Spinal cord (tissue), 10 donors: Measurements from ENCODE around the gene TALDO1. TPM values are rescaled to one million over a fixed set of nuclear protein-coding genes. Genes with fewer than 3 reads are reported as not detected.

Experiments
- DNase-seq, 6 donors: peaks; one replicate each; pipeline versions ENCODE4 v3.0.0 to v3.0.0-alpha.2; 2013 to 2015; ENCODE audit warnings: low spot score in 6 of 6, low read depth in 4 of 6
- H3K27ac ChIP-seq: one replicate; pipeline ENCODE4 v1.5.1; 2013; ENCODE audit warnings: low read depth, low read length, control low read depth
- H3K27me3 ChIP-seq: one replicate; pipeline ENCODE4 v1.6.1; 2013; ENCODE audit warnings: low read length; ENCODE audit not compliant: control insufficient read depth, insufficient read depth
- H3K36me3 ChIP-seq: one replicate; pipeline ENCODE4 v1.6.1; 2013; ENCODE audit warnings: low read length; ENCODE audit not compliant: control insufficient read depth, insufficient read depth
- H3K4me1 ChIP-seq: one replicate; pipeline ENCODE4 v1.6.1; 2013; ENCODE audit warnings: low read length; ENCODE audit not compliant: control insufficient read depth, insufficient read depth
- H3K4me3 ChIP-seq: one replicate; pipeline ENCODE4 v1.5.1; 2013; ENCODE audit warnings: low read depth, low read length, control low read depth
- H3K9me3 ChIP-seq: one replicate; pipeline ENCODE4 v1.6.1; 2013; ENCODE audit warnings: low read length; ENCODE audit not compliant: control insufficient read depth, insufficient read depth
- WGBS: methylation state at CpG from one replicate; pipeline ENCODE4 v1.1.5; 2013; ENCODE audit warnings: missing lambda C conversion rate; ENCODE audit not compliant: insufficient coverage; 5-methylcytosine and 5-hydroxymethylcytosine counted together
- polyA plus RNA-seq, 2 donors: library from polyadenylated mRNA; unstranded; fragments of 120-200 nt; gene quantifications; one replicate each; pipeline ENCODE4 v1.2.1, GENCODE V29; 2013; ENCODE audit not compliant: insufficient read length in 2 of 2
- total RNA-seq, 2 donors: library from RNA; depleted of rRNA in 1 of 2; stranded (reverse); fragments of 120-200 nt in 1 of 2; fragments of >200 nt in 1 of 2; gene quantifications; one replicate each; pipeline versions ENCODE4 v1.2.3 to v1.2.4, GENCODE V29; 2013 to 2014
- donor health status: healthy.

TALDO1 gene
- total and polyA plus RNA-seq, 4 donors: 104 to 160 (median 141) TPM

- no peak overlapping the region for H3K4me3 ChIP-seq
- no peak overlapping the region for H3K27ac ChIP-seq
- peaks cover 97% of the 10 kb centered on the region for H3K36me3 ChIP-seq
- H3K27me3 ChIP-seq: no peaks in the 10 kb centered on the region
- no peaks in the 10 kb centered on the region for H3K9me3 ChIP-seq
- H3K4me1 ChIP-seq: peaks cover 6% of the 10 kb centered on the region
- DNase-seq: no peak
Measured at GRCh38 chr11:760236-760635, 13.0 kb downstream of the TALDO1 start.

- Histone ChIP-seq H3K27me3 (no peaks in the 10 kb centered on the region), H3K36me3 (peaks cover 95% of the 10 kb centered on the region), H3K9me3 (no peaks in the 10 kb centered on the region), H3K4me3 (no peak overlapping the region), H3K27ac (no peak overlapping the region), H3K4me1 (peaks cover 7% of the 10 kb centered on the region)
- DNase-seq: no peak
- 92% methylated on average over 5 of the region's 8 CpGs for WGBS
Measured at GRCh38 chr11:761526-762108, 14.4 kb downstream of the TALDO1 start.

- 44% methylated on average over 6 of the region's 10 CpGs for WGBS
Measured at GRCh38 chr11:762421-763072, 15.3 kb downstream of the TALDO1 start.

GRCh38 chr11:763073-763463, 15.8 kb downstream of the TALDO1 start:
- Histone ChIP-seq H3K4me3 (no peak overlapping the region), H3K4me1 (peaks cover 7% of the 10 kb centered on the region), H3K27me3 (no peaks in the 10 kb centered on the region), H3K27ac (no peak overlapping the region), H3K9me3 (no peaks in the 10 kb centered on the region), H3K36me3 (peaks cover 95% of the 10 kb centered on the region)
- 60% methylated on average over 7 of the region's 24 CpGs for WGBS
- no peak for DNase-seq

More at GRCh38 chr11:762421-763072, 15.3 kb downstream of the TALDO1 start:
- peaks cover 7% of the 10 kb centered on the region for H3K4me1 ChIP-seq
- no peaks in the 10 kb centered on the region for H3K27me3 ChIP-seq
- peak in 2 of 6 donors; percentile 43 to 54 for DNase-seq
- peaks cover 95% of the 10 kb centered on the region for H3K36me3 ChIP-seq
- H3K9me3 ChIP-seq: no peaks in the 10 kb centered on the region
- no peak overlapping the region for H3K27ac ChIP-seq
- H3K4me3 ChIP-seq: no peak overlapping the region

GRCh38 chr11:763549-764321, 16.5 kb downstream of the TALDO1 start:
- 89% methylated on average over 18 of the region's 22 CpGs for WGBS
- no peak for DNase-seq
- H3K27ac ChIP-seq: no peak overlapping the region

GRCh38 chr11:764322-765024, 17.2 kb downstream of the TALDO1 start:
- DNase-seq: no peak
- Histone ChIP-seq H3K36me3 (peaks cover 93% of the 10 kb centered on the region), H3K4me1 (peaks cover 7% of the 10 kb centered on the region), H3K27me3 (no peaks in the 10 kb centered on the region), H3K9me3 (no peaks in the 10 kb centered on the region), H3K4me3 (no peak overlapping the region), H3K27ac (no peak overlapping the region)
- WGBS: 90% methylated on average over 13 of the region's 18 CpGs

More at GRCh38 chr11:763549-764321, 16.5 kb downstream of the TALDO1 start:
- peaks cover 7% of the 10 kb centered on the region for H3K4me1 ChIP-seq
- H3K4me3 ChIP-seq: no peak overlapping the region
- peaks cover 94% of the 10 kb centered on the region for H3K36me3 ChIP-seq
- H3K27me3 ChIP-seq: no peaks in the 10 kb centered on the region
- no peaks in the 10 kb centered on the region for H3K9me3 ChIP-seq

- Histone ChIP-seq H3K27ac (no peak overlapping the region), H3K36me3 (peaks cover 93% of the 10 kb centered on the region), H3K4me1 (peaks cover 7% of the 10 kb centered on the region), H3K27me3 (no peaks in the 10 kb centered on the region), H3K4me3 (no peak overlapping the region), H3K9me3 (no peaks in the 10 kb centered on the region)
- peak in 2 of 6 donors; percentile 54 to 56 for DNase-seq
- 66% methylated on average over 7 of the region's 19 CpGs for WGBS
Measured at GRCh38 chr11:765025-765801, 17.9 kb downstream of the TALDO1 start.

- DNase-seq: no peak
- Histone ChIP-seq H3K4me3 (no peak overlapping the region), H3K27ac (no peak overlapping the region), H3K27me3 (no peaks in the 10 kb centered on the region), H3K36me3 (peaks cover 93% of the 10 kb centered on the region), H3K4me1 (peaks cover 7% of the 10 kb centered on the region), H3K9me3 (no peaks in the 10 kb centered on the region)
- 100% methylated on average over 4 of the region's 8 CpGs for WGBS
Measured at GRCh38 chr11:765802-766091, 18.5 kb downstream of the TALDO1 start.
